Myocyte (in vitro differentiated cells): ENCODE measurements around the gene TUBB4B. TPM values are rescaled to one million over a fixed set of nuclear protein-coding genes. Genes with fewer than 3 reads are reported as not detected.
A peak's percentile ranks its signal among the peaks of the same experiment; 100 is the strongest.
"Not testable (repeated sequence)": the region's sequence is repeated elsewhere in the genome, so short reads cannot be mapped to it uniquely, and the experiment has no call there.

Source experiments
- DNase-seq: peaks from one replicate; pipeline ENCODE4 v3.0.0-alpha.2; 2012; ENCODE audit warnings: low read depth
- total RNA-seq: library from RNA; depleted of rRNA; stranded (reverse); fragments of >200 nt; gene quantifications from 2 replicates; pipeline ENCODE4 v1.2.3, GENCODE V29; 2014

Gene TUBB4B
- total RNA-seq, 1 donor from 2014 or later = 249 TPM

DNA sequence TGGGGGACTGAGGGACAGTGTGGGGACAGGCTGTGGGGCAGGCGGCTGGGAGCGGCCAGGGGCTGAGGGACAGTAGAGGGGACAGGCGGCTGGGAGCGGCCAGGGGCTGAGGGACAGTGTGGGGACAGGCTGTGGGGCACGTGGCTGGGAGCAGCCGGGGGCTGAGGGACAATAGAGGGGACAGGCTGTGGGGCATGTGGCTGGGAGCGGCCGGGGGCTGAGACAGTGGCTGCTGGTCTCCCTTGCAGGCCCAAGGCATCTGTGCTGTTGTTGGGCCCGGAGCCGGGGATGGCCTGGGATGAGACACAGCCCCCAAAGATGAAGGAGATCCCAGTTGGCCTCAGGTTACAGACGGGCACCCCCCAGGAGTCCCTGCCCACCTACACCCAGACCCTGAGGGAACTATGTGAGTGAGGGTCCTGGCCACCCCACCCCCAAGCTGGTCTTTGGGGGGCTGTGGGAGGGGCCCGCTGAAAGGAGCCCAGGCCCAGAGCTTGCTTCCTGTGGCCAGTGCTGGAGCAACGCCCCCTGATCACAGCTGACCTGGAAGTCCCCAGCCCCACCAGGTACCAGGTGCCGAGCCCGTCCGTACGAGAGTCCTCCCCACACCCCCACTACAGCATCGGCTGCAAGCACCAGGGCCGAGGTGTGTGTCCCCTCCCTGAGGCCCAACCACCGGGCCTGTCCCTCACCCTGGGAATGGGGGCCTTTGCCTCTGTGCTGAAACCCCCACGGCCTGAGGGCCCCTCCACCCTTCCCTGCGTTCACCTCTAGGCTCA lies 10.6 kb downstream of the TUBB4B start:
- DNase-seq = no peak

DNA sequence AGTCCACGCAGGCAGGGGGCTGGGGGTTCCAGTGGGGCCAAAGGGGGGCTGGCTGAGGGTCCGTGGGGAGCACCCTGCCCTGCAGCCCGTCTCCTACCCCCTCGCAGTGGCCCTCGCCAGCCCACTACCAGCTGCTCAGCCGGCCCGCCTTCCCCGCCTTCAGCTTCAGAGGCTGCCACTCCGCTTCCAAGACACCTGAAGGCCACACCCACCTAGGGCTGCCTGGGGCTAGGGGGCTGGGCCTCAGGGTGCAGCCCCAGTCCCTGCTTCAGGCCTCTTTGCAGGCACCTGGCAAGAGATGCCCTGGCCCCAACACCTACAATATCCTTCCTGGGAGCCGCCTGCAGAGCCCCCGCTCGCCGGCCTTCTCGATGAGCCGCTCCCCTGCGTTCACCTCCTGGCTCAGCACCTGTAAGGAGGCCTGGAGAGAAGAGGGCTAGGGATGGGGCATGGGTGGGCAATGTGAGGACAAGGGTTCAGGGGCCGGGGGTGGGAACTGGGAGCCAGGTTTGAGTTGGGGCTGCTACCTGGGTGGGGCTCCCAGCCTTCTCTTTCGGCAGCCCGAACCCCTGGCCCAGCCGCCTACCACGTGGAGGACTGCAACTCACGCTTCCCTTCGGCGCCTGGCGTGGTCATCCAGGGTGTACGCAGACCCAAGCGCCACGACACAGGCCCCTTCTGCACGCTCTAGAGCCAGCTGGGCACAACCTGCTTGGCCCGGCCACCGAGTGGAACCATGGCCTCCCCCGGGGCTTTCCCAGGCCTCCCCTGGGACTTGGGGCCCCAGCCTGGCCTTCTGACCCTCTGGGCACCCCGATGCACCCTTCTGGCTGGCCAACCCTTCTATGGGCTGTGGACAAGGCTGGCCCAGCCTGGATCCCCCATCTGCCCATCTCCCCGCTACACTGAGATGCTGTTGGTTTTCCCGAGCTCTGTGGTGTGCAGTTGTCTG lies 11.7 kb downstream of the TUBB4B start:
- no peak for DNase-seq

DNA sequence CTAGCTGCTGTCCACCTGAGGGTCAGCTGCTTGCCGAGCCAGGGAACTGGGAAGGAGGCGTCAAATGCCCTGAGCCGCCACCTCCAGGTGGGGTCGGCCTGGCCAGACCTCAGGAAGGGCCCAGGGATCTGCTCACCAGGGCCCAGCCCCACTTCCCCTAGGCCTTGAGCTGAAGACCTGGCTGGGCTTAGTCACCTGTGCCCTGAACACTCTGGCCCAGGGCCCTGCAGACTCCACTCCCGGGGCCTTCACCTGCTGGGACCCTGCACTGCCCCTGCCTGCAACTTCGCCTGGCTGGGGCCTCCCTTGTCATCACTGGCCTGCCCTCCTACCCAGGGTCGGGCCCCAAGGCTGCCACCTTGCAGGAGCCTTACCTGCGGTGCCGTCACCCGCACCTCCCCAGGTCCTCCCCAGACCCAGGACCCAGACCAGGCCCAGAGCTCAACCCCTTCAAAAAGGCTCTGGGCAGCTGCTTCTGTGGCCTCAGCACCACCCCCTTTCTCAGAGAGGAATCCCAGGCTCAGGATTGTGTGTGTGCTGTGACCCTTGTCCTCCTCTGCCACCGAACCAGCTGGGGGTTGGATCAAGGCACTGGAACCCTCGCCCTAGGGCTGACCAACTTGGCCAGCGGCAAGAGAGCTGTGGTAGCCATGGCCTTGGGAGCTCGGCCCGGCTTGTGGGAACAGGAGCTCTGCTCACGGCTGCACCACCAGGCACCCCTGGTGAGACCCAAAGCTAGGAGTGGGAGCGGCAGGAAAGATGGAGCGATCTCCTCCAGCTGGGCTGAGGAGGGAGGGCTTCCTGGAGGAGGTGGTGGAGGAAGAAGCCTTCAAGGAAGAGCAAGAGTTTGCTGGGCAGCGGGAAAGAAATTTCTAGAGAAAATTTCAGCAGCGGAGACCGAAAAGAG lies 12.9 kb downstream of the TUBB4B start:
- DNase-seq = peak; percentile 62

DNA sequence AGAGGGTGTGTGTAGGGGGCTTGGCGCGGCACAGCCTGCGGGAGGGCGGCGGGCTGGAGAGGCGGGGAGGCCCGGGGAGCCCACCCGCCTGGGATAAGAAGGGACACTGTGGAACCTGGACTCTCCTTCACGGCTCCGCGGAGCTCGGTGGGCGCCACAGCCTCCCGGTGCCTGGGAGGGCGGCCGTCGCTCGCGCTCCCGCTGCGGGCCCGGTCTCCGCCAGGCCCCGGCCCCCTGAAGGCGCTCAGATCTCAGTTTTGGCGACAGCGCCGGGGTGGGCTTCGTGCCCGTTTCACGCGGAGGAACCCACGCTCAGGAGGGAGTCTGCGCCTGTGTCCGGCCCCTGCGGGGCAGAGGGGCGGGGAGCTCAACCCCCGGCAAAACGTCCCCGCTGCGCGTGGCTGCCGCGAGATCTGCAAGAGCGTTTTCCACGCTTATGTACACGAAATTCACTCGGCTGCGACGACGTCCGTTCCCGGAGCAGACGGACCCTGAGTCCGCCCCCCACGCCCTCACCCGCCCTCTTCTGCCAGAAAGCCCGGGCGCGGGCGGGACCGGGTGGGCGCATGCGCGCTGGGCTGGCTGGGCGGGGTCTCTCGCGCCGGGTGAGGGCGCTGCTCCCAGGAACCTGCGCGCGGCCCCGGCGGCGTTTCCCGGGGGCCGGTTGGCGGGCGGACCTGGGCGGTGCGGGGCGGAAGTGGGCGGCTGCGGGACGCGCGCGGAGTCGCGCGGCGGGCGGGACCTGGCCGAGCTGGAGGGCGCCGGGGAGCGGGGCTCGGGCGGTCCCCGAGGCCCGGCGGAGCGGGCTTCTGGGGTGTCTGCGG lies 13.7 kb downstream of the TUBB4B start, which contains the start of gene NELFB:
Gene NELFB, plus strand, starts transcription at position 704 of the 824 bp plus-strand sequence.
- DNase-seq = peak; percentile 88

DNA sequence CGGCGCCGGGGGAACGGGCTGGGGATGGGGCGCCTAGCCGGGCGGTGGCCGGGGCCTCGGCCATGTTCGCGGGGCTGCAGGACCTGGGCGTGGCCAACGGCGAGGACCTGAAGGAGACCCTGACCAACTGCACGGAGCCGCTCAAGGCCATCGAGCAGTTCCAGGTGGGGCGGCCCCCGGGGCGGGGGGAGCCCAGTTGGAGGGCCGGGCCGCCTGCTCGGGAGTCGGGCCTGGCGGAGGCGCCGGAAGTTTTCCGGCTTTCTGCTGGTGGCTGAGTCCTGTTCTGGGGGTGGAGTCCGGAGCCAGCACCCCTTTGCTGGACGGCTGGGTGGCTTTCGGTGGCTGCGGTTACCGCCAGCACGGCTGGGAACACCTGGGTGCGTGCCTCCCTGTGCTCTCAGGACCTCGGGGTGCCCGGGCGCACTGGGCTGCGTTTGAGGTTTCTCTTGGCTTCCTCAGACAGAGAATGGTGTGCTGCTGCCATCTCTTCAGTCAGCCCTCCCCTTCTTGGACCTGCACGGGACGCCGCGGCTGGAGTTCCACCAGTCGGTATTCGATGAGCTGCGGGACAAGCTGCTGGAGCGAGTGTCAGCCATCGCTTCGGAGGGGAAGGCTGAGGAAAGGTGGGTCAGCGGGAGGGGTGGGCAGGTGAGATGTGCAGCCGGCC lies 14.5 kb downstream of the TUBB4B start:
- DNase-seq = peak; percentile 48

DNA sequence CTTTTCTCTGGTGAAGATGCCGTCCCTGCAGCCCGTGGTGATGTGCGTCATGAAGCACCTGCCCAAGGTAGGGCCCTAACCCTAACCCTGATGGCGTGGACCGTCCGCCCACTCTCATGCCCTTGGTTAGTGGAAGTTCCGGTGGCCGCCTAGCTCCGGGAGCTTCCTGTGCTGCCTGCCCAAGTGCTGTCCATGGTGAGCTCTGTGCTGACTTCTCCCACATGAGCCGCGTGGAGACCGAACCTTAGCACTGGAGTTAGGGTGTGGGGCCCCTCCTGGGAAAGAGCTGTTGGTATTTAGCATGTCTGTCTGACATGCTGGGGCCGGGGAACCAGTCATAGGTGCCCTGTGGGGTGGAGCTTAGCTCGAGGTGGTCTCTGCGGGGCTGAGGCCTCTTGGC lies 15.3 kb downstream of the TUBB4B start:
- DNase-seq = no peak

DNA sequence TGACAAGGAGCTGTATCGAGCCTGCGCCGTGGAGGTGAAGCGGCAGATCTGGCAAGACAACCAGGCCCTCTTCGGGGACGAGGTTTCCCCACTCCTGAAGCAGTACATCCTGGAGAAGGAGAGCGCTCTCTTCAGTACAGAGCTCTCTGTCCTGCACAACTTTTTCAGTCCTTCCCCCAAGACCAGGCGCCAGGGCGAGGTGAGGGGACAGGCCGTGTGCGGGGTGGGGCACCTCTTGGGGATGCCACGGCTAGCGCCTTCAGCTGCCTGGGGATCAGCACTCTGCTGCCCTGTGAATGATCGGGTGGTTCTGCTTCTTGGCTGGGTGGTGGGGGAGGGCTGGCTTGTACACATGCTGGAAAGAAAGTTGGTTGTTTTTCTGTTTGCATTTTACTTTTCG lies 15.8 kb downstream of the TUBB4B start:
- DNase-seq = no peak

DNA sequence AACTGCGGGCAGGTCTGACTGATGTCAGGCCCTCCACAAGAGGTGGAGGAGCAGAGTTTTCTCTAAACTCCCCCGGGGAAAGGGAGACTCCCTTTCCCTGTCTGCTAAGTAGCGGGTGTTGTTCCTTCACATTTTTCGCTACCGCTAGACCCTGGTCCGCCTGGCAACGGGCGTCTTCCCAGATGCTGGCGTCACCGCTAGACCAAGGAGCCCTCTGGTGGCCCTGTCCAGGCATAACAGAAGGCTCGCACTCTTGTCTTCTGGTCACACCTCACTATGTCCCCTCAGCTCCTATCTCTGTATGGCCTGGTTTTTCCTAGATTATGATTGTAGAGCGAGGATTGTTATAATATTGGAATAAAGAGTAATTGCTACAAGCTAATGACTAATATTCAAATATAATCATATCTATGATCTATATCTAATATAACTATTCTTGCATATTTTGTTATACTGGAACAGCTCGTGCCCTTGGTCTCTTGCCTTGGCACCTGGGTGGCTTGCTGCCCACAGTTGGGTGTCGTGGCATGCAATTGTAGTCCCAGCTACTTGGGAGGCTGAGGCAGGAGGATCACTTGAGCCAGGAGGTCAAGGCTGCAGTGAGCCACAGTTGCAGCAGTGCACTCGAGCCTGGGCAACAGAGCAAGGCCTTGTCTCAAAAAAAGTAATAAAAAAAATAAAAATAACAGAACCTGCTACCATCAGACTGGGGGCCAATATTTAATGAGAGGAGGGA lies 21.3 kb downstream of the TUBB4B start:
- not testable (repeated sequence) for DNase-seq

DNA sequence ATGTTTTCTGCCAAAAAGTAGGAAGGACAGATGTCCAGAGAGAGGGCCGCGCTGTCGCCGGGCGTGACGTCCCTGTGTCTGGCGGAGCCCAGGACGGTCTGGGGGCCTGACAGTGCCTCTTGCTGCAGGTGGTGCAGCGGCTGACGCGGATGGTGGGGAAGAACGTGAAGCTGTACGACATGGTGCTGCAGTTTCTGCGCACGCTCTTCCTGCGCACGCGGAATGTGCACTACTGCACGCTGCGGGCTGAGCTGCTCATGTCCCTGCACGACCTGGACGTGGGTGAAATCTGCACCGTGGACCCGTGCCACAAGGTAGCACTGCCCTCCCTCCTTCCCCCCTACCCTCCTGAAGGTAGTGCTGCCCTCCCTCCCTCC lies 21.8 kb downstream of the TUBB4B start:
- DNase-seq = no peak

DNA sequence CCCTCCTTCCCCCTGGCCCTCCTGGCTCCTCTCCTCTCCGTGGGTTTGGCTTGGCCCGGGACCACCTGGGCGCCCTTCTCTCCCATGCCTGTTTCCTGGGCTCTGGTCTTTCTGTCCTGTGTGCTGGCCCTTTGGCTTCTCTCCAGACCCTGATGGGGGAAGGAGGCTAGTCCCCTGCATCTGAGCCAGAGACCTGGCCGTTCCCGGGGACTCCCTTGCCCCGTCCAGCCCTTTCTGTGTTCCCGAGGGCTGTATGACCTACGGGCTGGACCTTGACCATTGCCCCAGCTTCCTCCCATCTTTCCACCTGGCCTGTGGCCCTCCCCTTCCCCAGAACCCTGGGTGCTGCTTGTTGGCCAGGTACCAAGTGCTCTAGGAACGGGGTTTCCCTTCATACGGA lies 22.4 kb downstream of the TUBB4B start:
- no peak for DNase-seq

DNA sequence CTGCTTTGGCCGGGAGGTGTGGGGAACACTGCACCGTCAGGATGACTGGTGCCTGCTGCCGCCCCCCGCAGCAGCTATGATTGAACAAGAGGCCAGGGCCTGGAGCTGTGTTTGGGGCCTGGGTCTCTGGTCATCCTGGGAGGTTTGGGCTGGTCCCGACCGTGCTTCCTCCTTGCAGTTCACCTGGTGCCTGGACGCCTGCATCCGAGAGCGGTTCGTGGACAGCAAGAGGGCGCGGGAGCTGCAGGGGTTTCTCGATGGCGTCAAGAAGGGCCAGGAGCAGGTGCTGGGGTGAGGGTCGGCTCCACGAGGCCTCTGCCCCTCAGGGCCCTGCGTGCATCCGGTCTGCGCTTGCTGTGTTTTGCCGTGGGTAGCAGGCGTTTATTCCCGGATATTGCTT lies 23.0 kb downstream of the TUBB4B start:
- no peak for DNase-seq

DNA sequence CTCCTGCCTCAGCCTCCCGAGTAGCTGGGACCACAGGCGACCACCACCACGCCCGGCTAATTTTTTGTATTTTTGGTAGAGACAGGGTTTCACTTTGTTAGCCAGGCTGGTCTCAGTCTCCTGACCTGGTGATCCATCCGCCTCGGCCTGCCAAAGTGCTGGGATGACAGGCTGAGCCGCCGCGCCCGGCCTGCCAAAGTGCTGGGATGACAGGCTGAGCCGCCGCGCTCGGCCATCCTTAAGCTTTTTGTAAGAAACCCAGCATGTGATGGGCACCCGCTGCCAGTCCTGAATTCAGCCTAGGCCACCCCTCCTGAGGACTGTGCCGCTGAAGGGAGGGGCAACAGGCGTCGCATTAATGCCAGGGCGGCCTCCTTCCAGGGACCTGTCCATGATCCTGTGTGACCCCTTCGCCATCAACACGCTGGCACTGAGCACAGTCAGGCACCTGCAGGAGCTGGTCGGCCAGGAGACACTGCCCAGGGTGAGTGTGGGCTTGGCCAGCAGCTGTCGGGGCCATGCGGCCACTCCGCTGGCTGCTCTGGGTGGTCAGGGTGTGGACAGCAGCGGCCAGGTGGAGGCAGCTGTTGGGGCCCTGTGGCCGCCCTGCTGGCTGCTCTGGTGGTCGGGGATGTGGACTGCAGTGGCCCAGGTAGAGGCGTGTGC lies 24.5 kb downstream of the TUBB4B start:
- no peak for DNase-seq

DNA sequence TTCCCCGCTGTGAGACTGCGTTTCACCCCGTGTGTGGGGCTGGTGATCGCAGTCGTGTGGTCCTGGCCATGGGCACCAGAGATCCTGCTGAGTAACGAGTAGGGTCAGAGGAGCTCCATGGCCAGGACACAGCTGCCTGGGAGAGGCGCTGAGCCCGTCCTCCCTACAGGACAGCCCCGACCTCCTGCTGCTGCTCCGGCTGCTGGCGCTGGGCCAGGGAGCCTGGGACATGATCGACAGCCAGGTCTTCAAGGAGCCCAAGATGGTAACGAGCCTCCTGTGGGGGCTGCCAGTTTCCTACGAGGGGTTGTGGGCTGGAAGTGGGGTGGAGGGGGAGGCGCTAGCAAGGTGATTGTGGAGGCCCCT lies 25.1 kb downstream of the TUBB4B start:
- DNase-seq = no peak

DNA sequence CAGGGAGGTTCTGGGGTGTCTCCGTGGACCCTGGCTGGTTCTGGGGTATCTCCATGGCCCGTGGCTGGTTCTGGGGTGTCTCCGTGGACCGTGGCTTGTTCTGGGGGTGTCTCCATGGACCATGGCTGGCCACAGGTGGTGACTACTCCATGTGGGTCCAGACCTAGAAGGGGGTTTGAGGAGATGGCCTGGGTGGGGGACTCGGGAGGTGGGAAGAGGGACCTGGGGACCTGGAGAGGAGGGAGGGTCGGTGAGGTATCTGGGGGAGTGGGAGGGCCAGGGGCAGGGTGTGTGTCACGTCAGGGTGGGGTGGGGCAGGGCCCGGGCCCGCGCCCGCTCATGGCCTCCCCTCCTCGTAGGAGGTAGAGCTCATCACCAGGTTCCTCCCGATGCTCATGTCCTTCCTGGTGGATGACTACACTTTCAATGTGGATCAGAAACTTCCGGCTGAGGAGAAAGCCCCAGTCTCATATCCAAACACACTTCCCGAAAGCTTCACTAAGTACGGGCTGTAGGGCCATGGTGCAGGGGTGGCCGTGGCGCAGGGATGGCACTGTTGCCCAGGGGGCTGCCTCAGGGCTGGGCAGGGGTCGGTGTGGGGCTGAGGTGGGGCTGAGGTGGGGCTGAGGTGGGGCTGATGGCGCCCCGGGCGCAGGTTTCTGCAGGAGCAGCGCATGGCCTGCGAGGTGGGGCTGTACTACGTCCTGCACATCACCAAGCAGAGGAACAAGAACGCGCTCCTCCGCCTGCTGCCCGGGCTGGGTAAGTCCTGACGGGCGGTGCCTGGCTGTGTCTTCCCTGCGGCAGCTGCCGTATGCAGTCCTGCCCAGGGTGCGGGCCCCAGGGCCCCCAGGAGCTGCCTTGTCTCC lies 25.7 kb downstream of the TUBB4B start:
- no peak for DNase-seq

DNA sequence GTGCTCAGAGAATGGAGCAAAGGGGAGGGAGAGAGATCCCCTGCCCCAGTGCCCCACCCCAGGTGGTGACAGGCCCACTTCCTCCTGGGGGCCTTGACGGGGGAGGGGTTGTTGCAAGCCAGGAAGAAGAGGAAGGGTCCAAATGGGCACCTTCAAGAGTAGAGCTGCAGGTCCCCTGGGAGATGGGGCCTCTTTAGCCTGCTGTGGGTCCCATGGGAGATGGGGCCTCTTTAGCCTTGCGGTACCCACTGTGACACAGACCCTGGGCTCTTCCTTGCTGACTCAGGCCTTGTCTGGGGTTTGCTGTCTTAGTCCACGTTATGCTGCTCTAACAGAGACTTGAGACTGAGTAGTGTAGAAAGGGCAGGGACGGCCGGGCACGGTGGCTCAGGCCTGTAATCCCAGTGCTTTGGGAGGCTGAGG lies 26.9 kb downstream of the TUBB4B start:
- DNase-seq = no peak

DNA sequence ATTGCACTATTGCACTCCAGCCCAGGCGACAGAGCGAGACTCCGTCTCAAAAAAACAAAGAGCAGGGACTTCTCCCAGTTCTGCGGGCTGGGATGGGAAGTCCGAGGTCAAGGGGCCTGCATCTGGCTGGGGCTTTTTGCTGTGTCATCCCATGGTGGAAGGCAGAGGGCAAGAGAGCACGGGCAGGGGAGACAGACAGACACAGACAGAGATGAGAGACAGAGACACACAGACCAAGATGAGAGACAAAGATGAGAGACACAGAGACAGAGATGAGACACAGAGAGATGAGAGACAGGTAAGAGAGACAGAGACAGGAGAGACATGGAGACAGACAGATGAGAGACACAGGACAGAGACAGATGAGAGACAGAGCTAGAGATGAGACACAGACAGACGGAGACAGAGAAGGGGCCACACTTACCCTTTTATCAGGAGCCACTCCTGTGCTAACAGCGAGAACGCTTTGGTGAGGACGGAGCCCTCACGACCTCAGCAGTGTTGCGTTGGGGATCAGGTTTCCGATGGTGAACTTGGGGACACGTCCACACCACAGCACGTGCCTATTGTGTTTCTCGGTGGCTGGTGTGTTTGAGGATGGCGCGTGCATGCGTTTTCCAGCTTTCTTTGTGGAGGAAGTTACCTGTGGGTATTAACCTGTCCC lies 27.6 kb downstream of the TUBB4B start:
- DNase-seq = no peak

DNA sequence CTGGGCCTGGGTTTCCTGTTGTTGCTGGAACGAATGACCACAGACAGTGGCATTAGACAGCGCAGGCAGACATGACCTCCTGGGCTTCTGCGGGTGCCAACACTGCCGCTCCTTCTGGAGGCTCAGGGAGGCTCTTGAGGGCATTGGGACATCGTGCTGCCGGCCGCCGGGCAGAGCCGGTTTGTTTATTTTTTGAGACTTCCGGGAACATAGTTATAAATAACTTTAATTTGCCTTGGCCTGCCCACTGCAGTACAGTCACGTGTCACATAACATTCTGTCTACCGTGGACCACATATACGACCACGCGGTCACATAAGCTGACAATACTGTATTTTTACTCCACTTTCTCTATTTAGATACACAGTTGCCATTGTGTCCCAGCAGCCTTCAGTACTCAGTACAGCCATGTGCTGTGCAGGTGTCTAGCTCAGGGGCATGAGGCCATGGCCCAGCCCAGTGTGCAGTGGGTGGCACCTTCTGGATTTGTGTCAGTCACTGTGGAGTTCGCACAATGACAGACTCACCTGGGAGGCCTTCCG lies 28.2 kb downstream of the TUBB4B start:
- DNase-seq = peak; percentile 24
